GM21529 (cell line): ENCODE data around the gene SPART.

Experiments
- ATAC-seq: cut with Tn5 transposase; IDR thresholded peaks from one replicate; pipeline ENCODE4 v1.9.1; 2021; ENCODE audit not compliant: unreplicated experiment

Gene SPART, protein sequence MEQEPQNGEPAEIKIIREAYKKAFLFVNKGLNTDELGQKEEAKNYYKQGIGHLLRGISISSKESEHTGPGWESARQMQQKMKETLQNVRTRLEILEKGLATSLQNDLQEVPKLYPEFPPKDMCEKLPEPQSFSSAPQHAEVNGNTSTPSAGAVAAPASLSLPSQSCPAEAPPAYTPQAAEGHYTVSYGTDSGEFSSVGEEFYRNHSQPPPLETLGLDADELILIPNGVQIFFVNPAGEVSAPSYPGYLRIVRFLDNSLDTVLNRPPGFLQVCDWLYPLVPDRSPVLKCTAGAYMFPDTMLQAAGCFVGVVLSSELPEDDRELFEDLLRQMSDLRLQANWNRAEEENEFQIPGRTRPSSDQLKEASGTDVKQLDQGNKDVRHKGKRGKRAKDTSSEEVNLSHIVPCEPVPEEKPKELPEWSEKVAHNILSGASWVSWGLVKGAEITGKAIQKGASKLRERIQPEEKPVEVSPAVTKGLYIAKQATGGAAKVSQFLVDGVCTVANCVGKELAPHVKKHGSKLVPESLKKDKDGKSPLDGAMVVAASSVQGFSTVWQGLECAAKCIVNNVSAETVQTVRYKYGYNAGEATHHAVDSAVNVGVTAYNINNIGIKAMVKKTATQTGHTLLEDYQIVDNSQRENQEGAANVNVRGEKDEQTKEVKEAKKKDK

DNA sequence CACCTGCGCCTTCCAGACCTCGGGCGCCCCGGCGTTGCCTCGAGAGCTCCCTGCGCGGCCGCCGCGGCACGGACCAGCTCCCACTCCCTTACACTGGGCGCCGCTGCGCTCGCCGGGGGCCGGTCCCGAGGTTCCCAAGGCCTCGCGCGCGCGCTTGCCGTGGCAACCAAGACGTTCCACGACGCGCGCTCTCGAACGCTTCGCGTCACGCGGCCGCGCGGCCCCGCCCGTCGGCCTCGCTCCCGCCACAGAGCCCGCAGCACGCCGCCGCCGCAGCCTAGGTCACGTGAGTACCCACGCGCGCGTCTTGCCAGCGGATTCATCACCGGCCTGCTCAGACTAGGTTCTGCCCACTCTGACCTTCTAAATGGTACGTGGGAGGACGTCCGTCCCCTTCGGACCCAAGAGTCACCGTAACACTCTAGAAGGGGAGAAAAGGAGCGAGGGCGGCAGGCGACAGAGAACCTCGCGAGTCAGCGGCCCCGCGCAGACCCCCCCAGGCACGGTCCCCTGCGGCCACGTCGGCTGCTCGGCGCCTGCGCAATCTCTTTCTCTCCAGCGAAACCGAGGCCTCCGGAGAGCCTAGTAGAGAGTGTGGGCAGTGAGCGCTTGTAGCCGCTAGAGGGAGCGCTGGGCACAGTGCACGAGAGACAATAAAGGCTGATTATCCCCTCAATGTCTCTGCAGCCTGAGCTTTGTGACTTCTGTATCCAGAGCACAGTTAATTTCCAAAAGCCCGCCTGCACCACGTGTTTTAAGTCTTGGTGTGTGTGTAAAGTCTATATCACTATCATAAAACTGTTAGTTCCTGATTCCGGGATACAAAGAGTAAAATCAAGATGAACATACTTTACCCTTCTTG is at the start of gene SPART:
TSS of gene SPART (minus strand) at position 173 of the 862 bp plus-strand sequence. CDS start 10,564 bp downstream, outside the sequence.
- ATAC-seq = peak; percentile 93

DNA sequence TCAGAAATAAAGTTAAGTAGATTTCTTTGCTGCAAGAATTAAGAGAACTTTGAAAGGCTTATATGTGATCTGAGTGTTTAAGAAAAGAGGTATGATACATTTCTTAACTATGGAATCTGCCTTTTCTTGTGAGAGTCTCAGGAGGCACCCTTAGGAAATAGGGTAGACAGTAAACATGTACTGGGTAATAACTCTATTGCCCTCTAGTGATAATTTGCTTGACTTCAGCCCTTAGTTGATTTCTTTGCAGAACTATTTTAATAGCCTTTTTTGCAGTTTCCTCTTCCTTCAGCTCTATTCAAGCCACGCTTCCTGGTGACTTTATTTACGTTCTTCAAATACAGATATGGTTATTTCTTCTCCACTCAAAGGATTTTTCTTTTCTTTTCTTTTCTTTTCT is 49.1 kb upstream of the SPART start:
- ATAC-seq = no peak

DNA sequence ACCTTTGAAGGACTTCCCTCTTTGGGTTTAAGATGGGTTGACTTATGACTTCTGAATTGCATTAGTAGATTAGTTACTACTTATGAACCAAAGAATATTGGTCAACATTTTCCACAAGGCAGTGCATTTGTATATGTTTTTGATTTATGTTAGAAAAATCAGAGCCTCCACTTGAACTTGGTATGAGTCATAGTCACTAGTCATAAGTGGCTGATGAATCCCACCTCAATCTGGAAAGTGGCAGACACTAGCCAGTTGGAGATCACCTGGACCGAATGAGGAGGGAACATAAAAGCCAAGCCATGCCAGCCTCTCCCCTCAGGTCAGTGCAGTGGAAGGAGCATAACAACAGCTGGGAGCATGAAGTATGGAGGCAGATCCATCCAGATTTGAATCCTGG is 39.3 kb upstream of the SPART start:
- ATAC-seq = no peak

DNA sequence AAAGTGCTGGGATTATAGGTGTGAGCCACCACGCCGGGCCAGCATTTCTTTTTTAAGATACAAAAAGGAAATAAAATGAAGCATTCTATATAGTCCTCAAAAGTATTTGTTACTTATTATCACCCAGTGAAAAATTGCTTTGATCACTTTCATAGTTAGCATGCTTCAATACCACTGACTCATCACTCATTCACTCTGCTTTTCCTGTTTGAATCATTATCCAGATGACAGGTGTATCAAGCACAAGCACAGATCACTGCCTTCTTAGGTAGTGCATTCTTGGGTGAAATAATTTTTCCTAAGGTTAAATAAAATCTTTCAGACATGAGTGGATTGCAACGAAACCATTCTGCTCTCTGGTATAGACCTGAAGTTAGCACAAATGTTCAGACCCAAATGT is 35.8 kb upstream of the SPART start:
- no peak for ATAC-seq

DNA sequence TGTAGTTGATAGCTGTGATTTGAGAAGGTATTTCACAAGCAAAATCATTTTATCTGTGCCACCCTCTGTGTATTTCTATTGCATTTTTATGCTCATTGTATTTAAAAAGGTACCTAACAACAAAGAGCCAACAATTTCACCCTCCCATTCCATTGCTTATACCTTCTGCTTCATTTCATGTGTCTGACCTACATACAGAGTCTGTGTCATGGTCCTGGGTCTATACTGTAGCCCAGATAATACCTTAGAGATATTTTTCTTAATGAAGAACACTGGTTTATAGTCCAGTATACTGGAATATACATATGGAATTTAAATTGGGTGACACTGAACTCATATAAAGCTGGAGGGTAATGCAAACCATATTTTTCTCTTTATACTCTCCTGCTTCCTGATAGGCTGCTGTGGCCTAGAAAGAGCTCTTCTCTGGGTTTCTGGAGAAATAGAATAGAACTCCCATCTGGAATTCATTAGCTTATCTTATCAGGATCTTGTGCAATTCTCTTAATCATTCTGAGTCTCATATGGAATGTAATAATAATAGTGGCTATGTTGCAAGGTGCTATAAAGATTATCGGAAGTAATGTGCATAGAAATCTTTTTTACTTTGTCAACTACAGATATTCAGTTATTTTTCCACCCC is 31.8 kb upstream of the SPART start:
- ATAC-seq = no peak

DNA sequence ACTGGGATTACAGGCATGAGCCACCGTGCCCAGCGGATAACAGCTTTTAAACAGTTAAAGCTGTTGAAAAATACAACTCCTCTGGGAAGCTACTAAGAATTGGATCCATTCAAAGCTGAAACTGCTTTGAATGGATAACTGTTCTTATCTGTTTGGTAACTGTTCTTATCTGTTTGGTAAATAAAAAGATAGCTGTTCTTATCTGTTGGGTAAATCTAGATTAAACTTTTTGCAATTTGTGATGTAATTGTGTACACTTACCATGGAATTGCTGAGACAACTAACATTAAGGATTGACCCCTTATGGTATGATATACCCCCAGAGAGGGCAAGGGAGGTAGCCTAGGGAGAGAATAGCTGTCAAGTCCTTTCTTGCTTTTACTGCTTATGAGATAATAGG is 27.9 kb upstream of the SPART start:
- ATAC-seq = no peak

DNA sequence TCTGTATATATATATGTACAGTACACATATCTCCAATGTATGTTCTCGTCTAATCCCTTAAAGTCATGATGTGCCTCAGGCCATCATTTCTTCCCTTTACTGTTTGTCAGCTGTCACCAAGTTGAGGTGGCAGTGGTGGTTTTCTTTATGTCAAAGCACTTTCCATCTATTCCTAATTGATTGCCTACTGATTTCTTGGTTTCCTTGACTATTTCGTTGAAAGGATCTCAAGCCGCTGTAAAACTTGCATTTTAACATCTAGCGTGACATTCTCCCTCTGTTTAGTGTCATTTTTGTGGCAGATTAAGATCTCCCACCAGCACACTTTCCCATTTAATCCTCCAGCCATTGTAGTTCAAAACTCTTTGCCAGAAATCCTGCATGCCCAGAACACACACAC is 25.0 kb upstream of the SPART start:
- no peak for ATAC-seq

DNA sequence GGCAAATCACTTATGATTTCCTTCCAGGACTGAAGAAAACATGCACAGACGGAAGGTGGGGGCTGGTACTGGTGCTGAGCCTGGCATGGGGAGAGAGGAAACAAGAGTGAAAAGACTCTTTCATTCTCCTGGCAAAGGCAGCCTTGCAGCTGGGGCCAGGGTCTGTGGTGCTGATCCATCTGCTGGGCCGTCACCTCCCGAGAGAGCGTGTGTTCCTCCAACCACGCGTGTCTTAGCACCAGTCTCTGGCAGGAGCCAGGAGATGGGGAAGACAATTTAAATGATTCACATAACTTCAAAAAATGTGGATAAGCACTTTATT is 23.9 kb upstream of the SPART start:
- no peak for ATAC-seq

DNA sequence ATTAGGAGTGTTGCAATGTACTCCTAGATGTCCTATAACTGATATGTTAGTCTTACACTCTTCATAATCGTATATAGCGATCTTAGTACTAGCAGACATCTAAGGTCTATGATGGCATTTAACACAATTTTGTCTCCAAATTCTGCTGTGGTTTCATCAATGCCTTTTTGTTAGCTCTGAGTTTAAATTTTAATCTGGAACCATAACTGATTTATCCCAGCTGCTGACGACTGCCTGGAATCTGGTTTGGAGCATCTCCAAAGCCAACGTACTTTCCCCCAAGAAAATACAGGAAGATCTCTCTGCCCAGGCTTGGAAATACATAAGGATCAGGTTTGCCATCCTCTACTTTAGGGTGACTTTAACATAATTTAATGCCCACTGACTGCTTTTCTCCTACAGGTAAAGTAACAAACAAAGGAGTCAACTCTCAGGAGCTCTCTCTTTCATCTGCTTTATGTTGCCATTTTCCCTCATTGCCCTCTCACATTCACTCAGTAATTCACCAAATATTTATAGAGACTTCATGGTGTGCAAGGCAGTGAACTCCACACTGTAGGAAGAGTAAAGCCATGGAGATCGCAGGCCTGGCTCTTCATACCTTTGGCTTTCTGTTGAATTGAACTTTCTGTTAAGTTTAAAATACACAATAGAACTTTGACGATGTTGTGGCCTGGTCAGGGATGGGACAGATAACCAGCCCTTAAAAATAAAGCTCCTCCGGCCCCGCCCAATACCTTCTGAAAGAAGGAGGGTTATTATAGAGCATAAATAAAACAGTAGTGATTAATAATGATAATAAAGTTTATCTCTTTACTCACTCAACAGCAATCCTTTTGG is 23.3 kb upstream of the SPART start:
- ATAC-seq = no peak

DNA sequence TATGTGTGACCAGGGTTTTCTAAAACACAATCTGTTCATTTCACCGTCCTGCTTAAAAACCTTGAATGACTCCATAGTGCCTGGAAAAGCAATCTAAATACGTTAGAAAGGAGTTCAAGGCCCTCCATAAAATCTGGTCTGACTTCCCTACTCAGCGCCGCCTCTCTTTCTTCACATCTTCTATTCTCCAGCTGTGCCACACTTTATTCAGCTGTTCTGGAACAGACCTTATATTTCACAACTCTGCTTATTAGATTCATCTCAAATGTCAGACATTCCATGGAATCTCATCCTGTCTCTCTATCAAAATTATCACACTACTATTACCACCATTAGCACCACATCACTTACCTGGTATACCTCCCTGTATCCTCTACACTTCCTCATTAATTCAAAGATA is 19.8 kb upstream of the SPART start:
- ATAC-seq = no peak

DNA sequence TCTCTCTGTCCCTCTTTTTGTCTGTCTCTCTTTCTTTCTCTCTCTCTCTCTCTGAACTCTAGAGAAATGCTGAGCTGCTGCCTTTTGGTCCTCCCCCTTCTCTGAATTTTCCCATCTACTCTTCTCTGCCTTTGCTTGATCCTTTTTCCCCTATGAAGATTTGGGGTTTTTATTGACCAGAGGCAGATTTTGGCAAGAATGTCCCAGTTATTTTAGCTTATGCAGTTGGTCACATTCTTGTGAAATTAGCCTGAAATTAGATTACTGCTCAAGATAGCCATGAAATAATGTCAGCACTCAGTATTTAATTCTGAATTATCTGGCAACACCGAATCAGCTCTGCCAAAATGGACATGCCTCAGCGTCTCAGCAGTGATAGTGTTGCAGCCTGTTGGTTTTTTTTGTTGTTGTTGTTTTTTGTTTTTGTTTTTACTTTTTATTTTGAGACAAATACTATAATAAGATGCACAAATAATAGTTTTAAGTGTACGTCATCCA is 17.2 kb upstream of the SPART start:
- no peak for ATAC-seq

DNA sequence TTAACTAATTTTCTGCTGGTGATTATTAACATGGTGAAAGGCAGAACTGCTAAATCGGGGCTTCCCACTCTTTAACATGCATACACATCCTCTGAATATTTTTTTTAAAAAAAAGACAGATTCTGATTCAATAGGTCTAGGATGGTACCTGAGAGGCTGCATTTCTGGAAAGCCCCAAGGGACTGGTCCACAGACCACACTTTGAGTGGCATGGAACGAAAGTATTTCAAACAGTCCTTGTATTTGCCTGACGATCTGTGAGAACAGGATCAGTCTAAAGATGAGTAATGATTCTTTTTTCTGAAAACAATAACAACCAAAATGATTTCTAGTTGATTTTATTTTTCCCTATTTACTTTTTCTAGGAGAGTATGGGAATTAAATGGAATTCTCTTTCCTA is 16.7 kb upstream of the SPART start:
- no peak for ATAC-seq

DNA sequence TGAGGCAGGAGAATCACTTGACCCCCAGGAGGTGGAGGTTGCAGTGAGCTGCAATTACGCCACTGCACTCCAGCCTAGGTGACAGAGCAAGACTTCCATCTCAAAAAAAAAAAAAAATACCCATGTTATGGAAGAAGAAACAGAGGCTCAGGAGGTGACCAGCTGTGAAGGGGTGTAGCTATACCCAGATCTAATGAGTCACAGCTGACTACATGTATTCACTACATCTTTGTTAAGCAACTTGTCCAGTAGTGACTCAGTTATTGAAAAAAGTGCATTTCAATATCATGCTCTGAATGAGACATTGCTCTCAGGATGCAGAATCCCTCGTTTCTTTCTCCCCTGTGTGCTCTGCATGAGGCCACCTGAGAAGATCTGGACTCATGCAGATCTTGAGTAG is 16.1 kb upstream of the SPART start:
- no peak for ATAC-seq

DNA sequence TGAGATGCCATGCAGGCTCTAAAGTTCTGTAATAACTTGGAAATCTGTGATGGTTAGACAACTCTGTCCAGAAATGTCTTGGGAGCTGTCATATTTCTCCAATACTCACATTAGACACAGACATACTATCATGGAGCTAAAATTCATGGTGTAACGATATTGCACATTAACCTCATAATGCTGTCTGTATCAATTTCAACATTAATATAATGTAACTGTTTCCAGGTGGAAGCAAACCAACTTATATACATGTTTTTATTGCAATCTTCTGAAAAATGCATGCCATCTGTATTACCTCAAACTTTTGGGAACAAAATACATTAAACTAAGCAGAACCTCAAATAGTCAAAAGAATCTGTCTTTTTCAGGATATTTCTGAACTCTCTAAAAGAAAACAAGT is 14.7 kb upstream of the SPART start:
- ATAC-seq = no peak

DNA sequence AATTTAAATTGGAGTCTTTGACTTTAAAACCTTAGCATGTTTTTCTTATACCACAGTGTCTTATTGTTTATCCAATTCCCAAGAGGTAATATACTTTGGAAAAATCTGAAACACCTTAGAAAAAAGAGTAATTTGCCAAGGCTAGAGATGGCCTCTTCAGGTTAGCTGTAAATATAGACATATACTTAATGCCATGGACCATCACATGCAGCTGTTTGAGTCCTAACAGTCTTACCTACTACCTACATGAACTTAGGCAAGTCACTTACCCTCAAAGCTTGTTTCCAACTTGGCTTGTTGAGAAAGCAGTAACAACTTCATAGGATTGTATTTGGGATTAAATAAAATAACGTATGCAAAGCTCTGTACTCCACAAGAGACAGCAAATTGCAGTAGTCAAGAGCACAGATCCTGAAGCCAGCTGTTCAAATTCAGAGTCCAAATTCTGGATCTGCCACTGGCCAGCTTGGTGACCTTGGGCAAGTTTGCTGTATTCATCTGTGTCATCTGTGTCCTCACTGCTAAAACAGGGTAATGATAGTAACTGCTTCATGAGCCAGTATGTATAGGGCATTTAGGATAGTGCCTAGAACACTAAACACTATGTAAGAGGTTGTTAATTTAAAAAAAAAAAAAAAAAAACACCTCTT is 13.2 kb upstream of the SPART start:
- no peak for ATAC-seq

DNA sequence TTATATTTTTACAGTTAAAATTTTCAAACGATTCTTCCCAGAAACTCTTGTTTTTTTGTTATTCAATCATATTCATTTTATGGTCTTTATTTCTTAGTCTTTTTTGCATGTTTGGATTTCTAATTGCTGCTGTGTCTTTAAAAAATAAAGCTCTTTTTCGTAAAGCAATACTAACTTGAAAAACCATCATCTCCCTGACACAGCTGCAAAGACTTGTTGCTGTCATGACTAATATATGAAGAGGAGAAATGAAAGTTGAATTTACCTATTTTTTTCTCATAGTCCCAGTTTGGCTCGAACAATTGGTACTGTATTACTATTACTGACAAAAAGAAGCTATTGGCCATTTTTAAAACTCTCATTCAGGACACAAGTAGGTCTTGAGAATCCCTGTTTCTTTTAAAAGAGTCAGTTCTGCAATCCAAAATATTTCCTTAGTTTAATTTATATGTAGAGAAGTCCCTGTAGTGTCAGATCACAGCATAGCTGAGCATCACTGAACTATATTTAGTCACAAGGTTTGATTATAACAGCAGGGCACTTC is 12.1 kb upstream of the SPART start:
- ATAC-seq = no peak

DNA sequence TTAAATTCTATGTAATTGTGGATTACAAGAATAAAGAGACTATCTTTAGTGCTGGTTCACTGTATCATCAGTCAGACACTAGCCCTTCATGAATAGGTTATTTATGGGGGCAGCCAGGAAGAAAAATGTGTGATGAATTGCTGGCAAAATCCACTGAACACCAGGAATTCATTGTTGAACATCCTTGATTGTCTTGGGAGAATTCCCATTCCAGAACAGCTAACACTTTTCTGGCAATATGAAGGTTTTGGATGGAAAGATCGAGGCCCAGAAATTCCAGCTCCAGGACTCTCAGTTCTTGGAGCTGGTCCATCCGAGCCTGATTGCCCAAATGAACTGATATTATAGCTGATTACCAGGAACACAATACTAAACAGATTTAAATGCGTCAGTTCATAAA is 11.5 kb upstream of the SPART start:
- ATAC-seq = no peak

DNA sequence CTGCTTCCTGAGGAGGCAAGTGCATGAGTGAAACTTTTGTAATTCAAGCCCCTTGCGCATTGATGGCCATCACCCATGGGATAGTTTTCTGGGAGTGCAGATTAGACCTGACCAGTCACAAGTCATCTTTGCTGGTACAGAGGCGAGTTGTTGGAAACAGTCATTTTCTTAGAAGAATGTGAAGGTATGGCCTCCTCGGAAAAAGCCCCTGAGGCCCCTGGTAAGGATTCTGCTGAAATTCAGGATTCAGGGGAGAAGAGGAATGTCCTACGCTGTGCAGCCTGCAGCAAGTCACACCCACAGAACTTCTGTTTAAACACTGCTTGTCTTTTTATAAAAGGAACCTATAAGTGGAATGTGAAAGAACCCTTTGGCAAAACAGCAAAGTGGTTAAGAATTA is 11.0 kb upstream of the SPART start:
- no peak for ATAC-seq

DNA sequence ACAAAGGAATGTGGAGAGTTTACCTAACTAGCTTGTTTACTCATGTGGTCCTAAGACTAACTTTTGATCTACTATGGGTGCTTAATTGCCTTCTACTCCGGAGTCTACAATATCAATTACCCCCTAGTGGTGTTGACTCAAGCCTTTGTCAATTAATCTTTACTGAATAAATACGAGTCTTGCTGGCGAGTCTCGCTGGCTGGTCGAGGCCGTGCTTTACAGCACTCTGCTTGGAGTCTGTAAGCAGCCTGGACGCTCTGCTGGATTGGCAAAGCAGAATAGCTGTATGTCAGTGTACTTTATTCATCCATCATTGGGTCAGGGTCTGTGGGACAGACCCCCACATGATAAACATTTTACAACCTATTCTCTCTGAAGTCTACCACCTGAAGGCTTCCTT is 9.9 kb upstream of the SPART start:
- no peak for ATAC-seq

DNA sequence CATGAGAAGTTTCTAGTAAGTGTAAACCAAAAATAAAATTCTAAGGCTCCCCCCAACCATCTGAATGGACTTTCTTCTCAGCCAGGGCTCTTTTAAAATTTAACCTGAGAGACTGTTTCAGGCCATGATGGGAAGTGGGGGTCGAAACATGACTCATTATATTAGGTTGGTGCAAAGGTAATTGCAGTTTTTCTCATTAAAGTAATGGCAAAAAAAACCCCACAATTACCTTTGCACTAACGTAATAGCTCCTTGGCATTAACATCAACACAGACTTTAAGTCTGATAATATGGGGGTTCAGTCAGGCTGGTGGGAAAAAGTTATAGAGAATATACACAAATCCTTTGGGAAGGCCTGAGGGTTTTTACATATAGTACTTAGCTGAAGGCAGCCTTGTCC is 9.4 kb upstream of the SPART start:
- no peak for ATAC-seq
